HepG2 (cell line): ENCODE data around the gene PRM3. TPM values are rescaled to one million over a fixed set of nuclear protein-coding genes. Genes with fewer than 3 reads are reported as not detected.
A peak's percentile ranks its signal among the peaks of the same experiment; 100 is the strongest.

ENCODE experiments used
- HNF4A ChIP-seq: sonication (generic); formaldehyde crosslinking; IDR thresholded peaks from 2 replicates; pipeline ENCODE4 v1.4.0; 2020; ENCODE audit warnings: missing genetic modification reagents
- SMYD3 ChIP-seq: sonication (generic); formaldehyde crosslinking; IDR thresholded peaks from 2 replicates; pipeline ENCODE4 v1.8.1; 2023; ENCODE audit warnings: mild to moderate bottlenecking, missing genetic modification reagents
- ZBTB8A ChIP-seq: sonication (generic); formaldehyde crosslinking; IDR thresholded peaks from 2 replicates; pipeline ENCODE4 v1.4.0; 2020; ENCODE audit warnings: mild to moderate bottlenecking, low read depth, missing genetic modification reagents, borderline replicate concordance
- ZNF430 ChIP-seq: sonication (generic); formaldehyde crosslinking; IDR thresholded peaks from 2 replicates; pipeline ENCODE4 v1.9.0; 2021; ENCODE audit warnings: mild to moderate bottlenecking, missing genetic modification reagents
- ZNF772 ChIP-seq: sonication (generic); formaldehyde crosslinking; IDR thresholded peaks from 2 replicates; pipeline ENCODE4 v1.5.0; 2020; ENCODE audit warnings: mild to moderate bottlenecking, missing genetic modification reagents
- polyA plus RNA-seq, 8 experiments: library from polyadenylated mRNA; depleted of rRNA in 3 of 8; stranded (reverse) in 7 of 8; unstranded in 1 of 8; fragments of >200 nt; fragmentation: Illumina TruSeq in 4 of 8; extraction: Trizol in 4 of 8; gene quantifications; 2 replicates each; pipeline versions ENCODE4 v1.2.1 to v1.2.3, GENCODE V29; 2011 to 2016; ENCODE audit warnings: low read depth in 4 of 8, missing spikeins in 1 of 8, mixed read lengths in 1 of 8; ENCODE audit not compliant: insufficient read depth in 1 of 8
- total RNA-seq, 5 experiments: library from RNA; depleted of rRNA; stranded (reverse); fragments of >200 nt; fragmentation: Illumina TruSeq; extraction: Trizol; gene quantifications; 2 replicates each; pipeline ENCODE4 v1.2.3, GENCODE V29; 2016; ENCODE audit warnings: low read depth in 1 of 5
- TF ChIP-seq, protein P1 (sequence below): sonication (generic); formaldehyde crosslinking; conservative IDR thresholded peaks from 2 replicates; pipeline ENCODE4 v1.4.0; 2020; ENCODE audit warnings: mild to moderate bottlenecking, missing genetic modification reagents, moderate library complexity
- TF ChIP-seq, protein P2 (sequence below): sonication (generic); formaldehyde crosslinking; IDR thresholded peaks from 2 replicates; pipeline ENCODE4 v1.5.1; 2020; ENCODE audit warnings: missing genetic modification reagents, mild to moderate bottlenecking, borderline replicate concordance
- TF ChIP-seq, protein P3 (sequence below): IDR thresholded peaks from 2 replicates; pipeline ENCODE4 v1.6.1; 2016; ENCODE audit warnings: low read depth, borderline replicate concordance
- TF ChIP-seq, protein P4 (sequence below): sonication (generic); formaldehyde crosslinking; IDR thresholded peaks from 2 replicates; pipeline ENCODE4 v1.4.0; 2020; ENCODE audit warnings: mild to moderate bottlenecking, missing genetic modification reagents

The PRM3 gene
- total and polyA plus RNA-seq, 2 of the 13 experiments (the other 11 are each of a cell fraction or from before 2014, with no cell fraction given) = not detected

DNA sequence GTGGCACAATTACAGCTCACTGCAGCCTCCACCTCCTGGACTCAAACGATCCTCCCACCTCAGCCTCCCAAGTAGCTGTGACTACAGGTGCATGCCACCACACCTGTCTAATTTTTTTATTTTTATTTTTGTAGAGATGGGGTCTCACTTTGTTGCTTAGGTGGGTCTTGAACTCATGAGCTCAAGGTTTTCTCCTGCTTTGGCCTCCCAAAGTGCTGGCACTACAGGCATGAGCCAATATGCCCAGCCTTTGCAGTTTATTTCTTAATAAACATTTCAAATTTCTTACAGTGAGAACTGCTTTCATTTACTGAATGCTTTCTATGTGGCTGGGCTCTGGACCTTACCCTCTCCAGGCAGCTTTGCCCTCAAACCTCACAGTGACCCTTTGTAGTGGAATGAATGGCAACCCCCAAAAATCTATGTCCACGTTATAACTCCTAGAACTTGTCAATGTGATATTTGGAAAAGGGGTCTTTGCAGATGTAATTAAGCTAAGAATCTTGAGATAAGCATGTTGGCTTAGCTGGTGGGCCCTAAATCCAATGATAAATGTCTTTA lies 2.7 kb downstream of the PRM3 start (continued):
- TF ChIP-seq, protein P1, sequence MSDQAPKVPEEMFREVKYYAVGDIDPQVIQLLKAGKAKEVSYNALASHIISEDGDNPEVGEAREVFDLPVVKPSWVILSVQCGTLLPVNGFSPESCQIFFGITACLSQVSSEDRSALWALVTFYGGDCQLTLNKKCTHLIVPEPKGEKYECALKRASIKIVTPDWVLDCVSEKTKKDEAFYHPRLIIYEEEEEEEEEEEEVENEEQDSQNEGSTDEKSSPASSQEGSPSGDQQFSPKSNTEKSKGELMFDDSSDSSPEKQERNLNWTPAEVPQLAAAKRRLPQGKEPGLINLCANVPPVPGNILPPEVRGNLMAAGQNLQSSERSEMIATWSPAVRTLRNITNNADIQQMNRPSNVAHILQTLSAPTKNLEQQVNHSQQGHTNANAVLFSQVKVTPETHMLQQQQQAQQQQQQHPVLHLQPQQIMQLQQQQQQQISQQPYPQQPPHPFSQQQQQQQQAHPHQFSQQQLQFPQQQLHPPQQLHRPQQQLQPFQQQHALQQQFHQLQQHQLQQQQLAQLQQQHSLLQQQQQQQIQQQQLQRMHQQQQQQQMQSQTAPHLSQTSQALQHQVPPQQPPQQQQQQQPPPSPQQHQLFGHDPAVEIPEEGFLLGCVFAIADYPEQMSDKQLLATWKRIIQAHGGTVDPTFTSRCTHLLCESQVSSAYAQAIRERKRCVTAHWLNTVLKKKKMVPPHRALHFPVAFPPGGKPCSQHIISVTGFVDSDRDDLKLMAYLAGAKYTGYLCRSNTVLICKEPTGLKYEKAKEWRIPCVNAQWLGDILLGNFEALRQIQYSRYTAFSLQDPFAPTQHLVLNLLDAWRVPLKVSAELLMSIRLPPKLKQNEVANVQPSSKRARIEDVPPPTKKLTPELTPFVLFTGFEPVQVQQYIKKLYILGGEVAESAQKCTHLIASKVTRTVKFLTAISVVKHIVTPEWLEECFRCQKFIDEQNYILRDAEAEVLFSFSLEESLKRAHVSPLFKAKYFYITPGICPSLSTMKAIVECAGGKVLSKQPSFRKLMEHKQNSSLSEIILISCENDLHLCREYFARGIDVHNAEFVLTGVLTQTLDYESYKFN (CRISPR knock-in tag) = peak; percentile 87
- TF ChIP-seq, protein P2, sequence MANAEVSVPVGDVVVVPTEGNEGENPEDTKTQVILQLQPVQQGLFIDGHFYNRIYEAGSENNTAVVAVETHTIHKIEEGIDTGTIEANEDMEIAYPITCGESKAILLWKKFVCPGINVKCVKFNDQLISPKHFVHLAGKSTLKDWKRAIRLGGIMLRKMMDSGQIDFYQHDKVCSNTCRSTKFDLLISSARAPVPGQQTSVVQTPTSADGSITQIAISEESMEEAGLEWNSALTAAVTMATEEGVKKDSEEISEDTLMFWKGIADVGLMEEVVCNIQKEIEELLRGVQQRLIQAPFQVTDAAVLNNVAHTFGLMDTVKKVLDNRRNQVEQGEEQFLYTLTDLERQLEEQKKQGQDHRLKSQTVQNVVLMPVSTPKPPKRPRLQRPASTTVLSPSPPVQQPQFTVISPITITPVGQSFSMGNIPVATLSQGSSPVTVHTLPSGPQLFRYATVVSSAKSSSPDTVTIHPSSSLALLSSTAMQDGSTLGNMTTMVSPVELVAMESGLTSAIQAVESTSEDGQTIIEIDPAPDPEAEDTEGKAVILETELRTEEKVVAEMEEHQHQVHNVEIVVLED (CRISPR knock-in tag) = 0 out of 2 replicates have a peak, but pooled peaks have one; percentile 11
- TF ChIP-seq SMYD3 (CRISPR knock-in tag) = 0 out of 2 replicates have a peak, but pooled peaks have one; percentile 62
- 0 out of 2 replicates have a peak, but pooled peaks have one; percentile 39 for TF ChIP-seq ZNF430 (CRISPR knock-in tag)
- no peak for TF ChIP-seq ZBTB8A (CRISPR knock-in tag)
- TF ChIP-seq, protein P3, sequence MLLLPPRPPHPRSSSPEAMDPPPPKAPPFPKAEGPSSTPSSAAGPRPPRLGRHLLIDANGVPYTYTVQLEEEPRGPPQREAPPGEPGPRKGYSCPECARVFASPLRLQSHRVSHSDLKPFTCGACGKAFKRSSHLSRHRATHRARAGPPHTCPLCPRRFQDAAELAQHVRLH (CRISPR knock-in tag) = no peak
- peak; percentile 79 for TF ChIP-seq HNF4A
- TF ChIP-seq, protein P4, sequence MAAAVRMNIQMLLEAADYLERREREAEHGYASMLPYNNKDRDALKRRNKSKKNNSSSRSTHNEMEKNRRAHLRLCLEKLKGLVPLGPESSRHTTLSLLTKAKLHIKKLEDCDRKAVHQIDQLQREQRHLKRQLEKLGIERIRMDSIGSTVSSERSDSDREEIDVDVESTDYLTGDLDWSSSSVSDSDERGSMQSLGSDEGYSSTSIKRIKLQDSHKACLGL = no peak
- TF ChIP-seq ZNF772 (CRISPR knock-in tag) = no peak
